Tibial nerve (tissue), 4 donors: ENCODE measurements around the gene RANBP3.

Experiments used
- CTCF ChIP-seq, 5 experiments: fragments of 200-600 bp in 3 of 5; fragments of 450-650 bp in 2 of 5; sonication (generic) in 3 of 5; IDR thresholded peaks; one replicate each; pipeline ENCODE4 v1.5.1; 2016 to 2019; ENCODE audit warnings: antibody characterized with exemption in 5 of 5, mild to moderate bottlenecking in 3 of 5, moderate library complexity in 2 of 5
- EP300 ChIP-seq, 2 donors: sonication (generic); formaldehyde crosslinking; IDR thresholded peaks; one replicate each; pipeline ENCODE4 v1.6.1; 2017; ENCODE audit warnings: antibody characterized with exemption in 2 of 2, mild to moderate bottlenecking in 1 of 2
- POLR2A ChIP-seq, 2 donors: fragments of 450-650 bp; IDR thresholded peaks; one replicate each; pipeline ENCODE4 v1.6.1; 2017; ENCODE audit warnings: antibody characterized with exemption in 2 of 2, mild to moderate bottlenecking in 2 of 2, moderate library complexity in 2 of 2

GRCh38 chr19:5958851-5959122, 19.2 kb downstream of the RANBP3 start:
- TF ChIP-seq CTCF (IDR thresholded peaks at IDR 0.05) (no peak), EP300 (IDR thresholded peaks at IDR 0.05) (no peak), POLR2A (IDR thresholded peaks at IDR 0.05) (no peak)
